Measurements from ENCODE around the gene NAV3. TPM values are rescaled to one million over a fixed set of nuclear protein-coding genes. Genes with fewer than 3 reads are reported as not detected.

The NAV3 gene
- total RNA-seq, 1 experiment from 2014 or later = 3.0 TPM

DNA sequence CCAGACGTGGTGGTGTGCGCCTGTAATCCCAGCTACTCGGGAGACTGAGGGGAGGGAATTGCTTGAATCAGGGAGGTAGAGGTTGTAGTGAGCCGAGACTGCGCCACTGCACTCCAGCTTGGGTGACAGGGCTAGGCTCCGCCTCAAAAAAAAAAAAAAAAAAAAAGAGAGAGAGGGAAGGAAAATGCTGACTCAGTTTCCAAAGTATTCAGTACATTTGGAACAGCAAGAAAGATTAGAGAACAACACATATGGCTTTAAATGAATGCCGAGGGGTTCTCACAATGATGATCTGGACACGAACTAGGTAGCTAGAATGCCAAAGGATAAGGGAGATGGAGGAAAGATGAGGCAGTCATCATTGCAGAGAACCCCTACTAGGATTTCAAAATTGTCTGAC lies 97.4 kb downstream of the NAV3 start:
- no peak overlapping the region for H2AK5ac ChIP-seq (ENCODE audit: insufficient read length, low read length)
- no peaks in the 10 kb centered on the region for H3K23me2 ChIP-seq (ENCODE audit: insufficient read length, low read depth, low read length, poor library complexity, severe bottlenecking)
- no peaks in the 10 kb centered on the region for H3K79me2 ChIP-seq (ENCODE audit: insufficient read depth, low read length)
- H2BK5ac ChIP-seq (ENCODE audit: insufficient read length, low read length) = no peak overlapping the region
- no peak overlapping the region for H2BK12ac ChIP-seq (ENCODE audit: insufficient read length, low read depth, low read length)
- no peaks in the 10 kb centered on the region for H3K27me3 ChIP-seq (ENCODE audit: insufficient read depth, low read length)
- Mint-ChIP-seq H3K9me3 (no peaks in the 10 kb centered on the region), H3K4me3 (no peak overlapping the region), H3K27me3 (ENCODE audit: low read depth) (no peaks in the 10 kb centered on the region), H3K4me1 (peaks cover 9% of the 10 kb centered on the region in 2 experiments), H3K27ac (no peak overlapping the region), H3K36me3 (ENCODE audit: insufficient read depth in 1 of 3, low read depth in 3 of 3) (no peaks in the 10 kb centered on the region)
- H3K27ac ChIP-seq (ENCODE audit: insufficient read length, low read depth, low read length) = no peak overlapping the region
- no CpG with 5 or more reads among the region's 8 CpGs for WGBS (ENCODE audit: extremely low coverage, insufficient read length, low lambda C conversion rate)
- H2AFZ ChIP-seq (ENCODE audit: low read length) = no peak overlapping the region
- no peak overlapping the region for H4K5ac ChIP-seq (ENCODE audit: insufficient read length, low read depth, low read length)
- TF ChIP-seq, protein P1, sequence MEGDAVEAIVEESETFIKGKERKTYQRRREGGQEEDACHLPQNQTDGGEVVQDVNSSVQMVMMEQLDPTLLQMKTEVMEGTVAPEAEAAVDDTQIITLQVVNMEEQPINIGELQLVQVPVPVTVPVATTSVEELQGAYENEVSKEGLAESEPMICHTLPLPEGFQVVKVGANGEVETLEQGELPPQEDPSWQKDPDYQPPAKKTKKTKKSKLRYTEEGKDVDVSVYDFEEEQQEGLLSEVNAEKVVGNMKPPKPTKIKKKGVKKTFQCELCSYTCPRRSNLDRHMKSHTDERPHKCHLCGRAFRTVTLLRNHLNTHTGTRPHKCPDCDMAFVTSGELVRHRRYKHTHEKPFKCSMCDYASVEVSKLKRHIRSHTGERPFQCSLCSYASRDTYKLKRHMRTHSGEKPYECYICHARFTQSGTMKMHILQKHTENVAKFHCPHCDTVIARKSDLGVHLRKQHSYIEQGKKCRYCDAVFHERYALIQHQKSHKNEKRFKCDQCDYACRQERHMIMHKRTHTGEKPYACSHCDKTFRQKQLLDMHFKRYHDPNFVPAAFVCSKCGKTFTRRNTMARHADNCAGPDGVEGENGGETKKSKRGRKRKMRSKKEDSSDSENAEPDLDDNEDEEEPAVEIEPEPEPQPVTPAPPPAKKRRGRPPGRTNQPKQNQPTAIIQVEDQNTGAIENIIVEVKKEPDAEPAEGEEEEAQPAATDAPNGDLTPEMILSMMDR (conservative IDR thresholded peaks at IDR 0.05) = no peak
- no peaks in the 10 kb centered on the region for H4K20me1 ChIP-seq (ENCODE audit: control insufficient read depth, insufficient read depth, insufficient read length)
- no peak overlapping the region for H4K8ac ChIP-seq (replicated peaks; ENCODE audit: insufficient read length, low read depth, low read length)
- H2BK20ac ChIP-seq (ENCODE audit: low read depth, low read length, poor library complexity, severe bottlenecking) = no peak overlapping the region
- H3K14ac ChIP-seq (ENCODE audit: insufficient read depth, low read length) = no peak overlapping the region
- H2BK15ac ChIP-seq (ENCODE audit: low read depth, low read length) = no peak overlapping the region
- no peak overlapping the region for H3K4ac ChIP-seq (ENCODE audit: low read depth, low read length)
- H3K4me2 ChIP-seq (ENCODE audit: insufficient read depth, insufficient read length, low read length) = no peak overlapping the region
- H3K18ac ChIP-seq (ENCODE audit: insufficient read length, low read depth, low read length) = no peak overlapping the region
- no peak overlapping the region for H2BK120ac ChIP-seq (ENCODE audit: low read depth, low read length, poor library complexity, severe bottlenecking)
- H3K4me1 ChIP-seq (ENCODE audit: insufficient read depth, low read length) = no peaks in the 10 kb centered on the region
- H3T11ph ChIP-seq (ENCODE audit: low read length) = no peak overlapping the region
- H3K79me1 ChIP-seq (ENCODE audit: insufficient read depth, low read depth, low read length, poor library complexity, severe bottlenecking) = no peaks in the 10 kb centered on the region
- H3K9ac ChIP-seq (ENCODE audit: extremely low read depth, insufficient read length, low read length) = no peak overlapping the region
- H3K9me3 ChIP-seq (ENCODE audit: control insufficient read depth, low read depth, low read length) = no peaks in the 10 kb centered on the region
- no peak overlapping the region for H3K56ac ChIP-seq (ENCODE audit: insufficient read length, low read depth, low read length)
- no peak overlapping the region for H4K91ac ChIP-seq (ENCODE audit: insufficient read length, low read depth, low read length)
- no peak overlapping the region for H3K23ac ChIP-seq (ENCODE audit: insufficient read length, low read depth, low read length)
- no peak for DNase-seq
